HL-60 (cell line): ENCODE results near the gene ANO3.

Experiments used
- CTCF ChIP-seq: IDR thresholded peaks from one replicate; pipeline ENCODE4 v1.5.1; 2011; ENCODE audit warnings: low read length, control low read depth, inconsistent platforms; ENCODE audit not compliant: insufficient read depth
- SPI1 ChIP-seq: IDR thresholded peaks from 2 replicates; pipeline ENCODE4 v1.6.1; 2012; ENCODE audit warnings: low read depth, mild to moderate bottlenecking, borderline replicate concordance

- no peak for TF ChIP-seq SPI1
- no peak for TF ChIP-seq CTCF
These were observed 242.0 kb downstream of the ANO3 start for GRCh38 chr11:26573896-26574295.
